ENCODE measurements around the gene CPNE8.

The CPNE8 gene

DNA sequence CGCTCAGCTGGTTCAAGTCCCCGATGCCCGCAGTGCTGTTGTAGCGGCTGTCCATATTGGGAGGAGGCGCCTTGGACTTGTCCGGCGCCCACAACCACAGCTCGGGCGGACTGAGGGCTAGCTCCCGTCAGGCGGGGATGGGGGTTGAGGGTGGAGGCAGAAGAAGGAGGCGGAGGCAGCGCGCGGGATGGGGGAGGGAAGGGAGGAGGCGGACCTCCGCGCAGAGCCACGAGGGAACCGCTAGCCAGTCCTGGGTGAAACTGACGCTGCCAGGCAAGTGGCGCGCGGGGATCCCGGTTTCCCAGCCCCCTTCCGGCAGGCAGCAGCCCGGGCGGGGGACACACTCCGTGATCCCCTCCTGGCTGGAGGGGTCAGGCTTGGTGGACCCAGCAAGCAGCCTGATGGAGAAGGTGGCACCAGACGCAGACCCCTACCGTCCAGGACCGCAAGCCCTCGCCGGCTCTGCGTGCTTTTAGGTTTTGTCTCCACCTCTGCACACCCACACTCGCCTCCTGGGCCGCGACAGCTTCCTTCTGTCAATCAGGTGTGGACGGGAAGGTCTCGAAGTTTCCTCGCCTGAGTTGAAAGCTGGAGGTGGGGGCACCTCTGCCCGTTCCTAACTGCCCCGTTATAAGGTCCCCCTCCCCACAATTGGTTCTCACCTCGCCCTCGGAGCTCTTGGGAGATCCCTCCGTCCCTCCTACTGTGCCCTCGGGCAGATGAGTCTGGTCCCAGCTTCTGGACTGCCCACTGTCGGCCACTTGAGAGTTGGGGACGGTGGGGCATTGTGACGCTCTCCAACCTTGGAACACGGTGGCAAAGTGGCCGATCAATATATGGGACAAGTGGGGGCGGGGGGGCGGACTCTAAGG is at the start of gene CPNE8:
TSS of gene CPNE8 (minus strand) at position 112 of the 872 bp plus-strand sequence. CDS start at position 55, 57 bp downstream.
- DNase-seq = peak; percentile 20 to 46

DNA sequence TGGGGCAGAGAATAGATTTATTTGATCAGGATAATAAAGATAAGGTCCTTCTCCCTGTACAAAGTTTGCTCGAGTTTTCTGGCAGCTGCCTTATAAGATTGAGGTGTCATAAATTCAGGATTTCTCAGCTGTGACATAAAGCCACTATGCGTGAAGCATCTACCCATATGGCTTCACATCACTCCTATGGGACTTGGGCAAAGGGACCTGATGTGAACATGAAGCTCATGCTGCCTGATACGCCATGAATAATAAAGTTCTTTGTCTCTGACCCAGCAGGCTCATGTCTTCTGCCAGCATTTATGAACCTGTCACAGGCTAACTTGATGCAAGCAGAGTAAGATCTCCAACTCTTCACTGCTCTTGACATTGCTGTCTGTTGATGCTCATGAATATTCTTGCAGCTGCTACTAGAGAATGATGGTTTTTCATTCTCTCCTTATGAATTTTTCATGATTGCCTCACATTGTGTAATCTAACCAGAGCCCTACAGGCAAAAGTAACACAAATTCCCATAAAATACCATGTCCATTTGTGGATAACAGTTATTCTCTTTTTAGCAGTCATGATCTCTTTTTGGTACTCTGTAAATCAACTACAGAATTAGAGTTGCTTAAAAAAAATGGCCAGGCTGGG is 49.0 kb upstream of the CPNE8 start:
- no peak for DNase-seq

DNA sequence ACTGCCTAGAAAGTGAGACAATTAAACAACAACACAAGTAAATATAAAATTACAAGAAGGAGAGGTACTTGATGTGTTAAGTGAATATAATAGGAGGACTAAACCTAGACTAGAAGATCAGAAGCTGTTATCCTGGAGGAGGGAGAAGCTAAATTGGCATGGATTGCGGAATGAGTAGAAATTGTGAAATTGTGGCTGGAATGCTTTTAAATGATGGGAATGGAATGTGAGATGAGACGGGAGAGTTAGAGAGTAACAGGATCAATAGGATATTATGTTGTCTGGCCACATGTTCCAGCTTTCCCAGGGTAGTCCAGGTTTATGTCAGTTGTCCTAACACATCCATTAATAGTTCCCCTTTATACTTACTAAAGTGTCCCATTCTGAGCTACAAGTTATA is 44.0 kb upstream of the CPNE8 start:
- DNase-seq = no peak

DNA sequence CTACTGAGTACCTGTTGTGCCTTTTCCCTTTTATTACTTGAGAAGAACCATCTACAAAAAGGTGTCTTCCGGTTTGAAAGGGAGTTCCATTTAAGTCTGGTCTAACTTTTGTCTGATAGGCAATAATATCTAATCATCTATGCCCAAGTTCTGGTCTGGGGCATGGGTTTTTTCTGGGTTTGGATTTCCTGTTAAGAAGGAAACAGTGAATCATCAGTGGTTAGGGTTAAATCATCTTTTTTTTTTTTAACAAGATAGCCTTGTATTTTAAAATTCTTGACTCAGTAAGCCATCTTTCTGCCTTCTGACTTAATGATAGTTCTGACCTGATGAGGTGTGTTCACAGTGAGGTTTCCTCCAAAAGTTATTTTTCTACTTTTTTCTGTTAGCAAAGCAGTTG is 29.3 kb upstream of the CPNE8 start:
- DNase-seq = no peak

DNA sequence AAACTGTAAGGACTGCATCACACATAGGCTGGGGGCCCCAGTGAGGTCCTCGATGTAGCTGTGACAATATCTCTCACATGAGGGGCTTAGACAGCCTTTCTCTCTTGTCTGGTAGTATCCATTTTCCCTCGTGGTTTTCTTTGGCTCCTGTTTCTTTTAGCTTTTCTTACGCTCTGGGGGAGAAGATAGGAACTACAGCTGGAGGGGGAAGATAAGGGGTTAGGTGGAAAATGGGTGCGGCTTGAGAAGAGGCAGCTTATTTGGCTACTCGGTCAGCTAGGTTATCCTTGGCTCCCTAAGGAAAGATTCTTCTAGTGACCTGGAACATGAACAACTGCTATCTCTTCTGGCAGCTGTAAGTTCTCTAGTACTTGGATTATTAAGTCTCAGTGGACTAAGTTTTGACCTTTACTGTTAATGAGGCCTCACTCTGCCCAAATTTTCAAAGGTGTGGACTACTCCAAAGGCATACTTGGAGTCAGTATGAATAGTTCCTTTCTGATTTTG is 28.7 kb upstream of the CPNE8 start:
- no peak for DNase-seq

DNA sequence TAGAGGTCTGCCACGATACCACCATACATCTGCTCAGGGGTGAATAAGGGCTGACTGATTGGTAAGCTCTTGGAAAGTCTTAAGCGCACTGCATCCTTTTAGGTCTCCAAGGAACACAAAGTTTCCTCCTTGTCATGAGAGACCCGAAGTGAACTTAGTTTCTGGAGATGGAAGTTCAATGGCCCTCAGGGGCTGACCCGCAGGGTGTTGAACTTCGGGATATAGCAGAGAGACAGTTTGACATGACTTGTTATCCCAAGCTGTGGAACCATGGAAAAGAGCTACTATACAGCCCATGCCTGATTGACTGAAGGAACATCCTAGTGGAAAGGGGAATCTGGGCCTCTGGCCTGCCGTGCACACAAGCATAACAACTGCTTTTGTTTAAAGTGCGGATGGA is 26.9 kb upstream of the CPNE8 start:
- DNase-seq = no peak

DNA sequence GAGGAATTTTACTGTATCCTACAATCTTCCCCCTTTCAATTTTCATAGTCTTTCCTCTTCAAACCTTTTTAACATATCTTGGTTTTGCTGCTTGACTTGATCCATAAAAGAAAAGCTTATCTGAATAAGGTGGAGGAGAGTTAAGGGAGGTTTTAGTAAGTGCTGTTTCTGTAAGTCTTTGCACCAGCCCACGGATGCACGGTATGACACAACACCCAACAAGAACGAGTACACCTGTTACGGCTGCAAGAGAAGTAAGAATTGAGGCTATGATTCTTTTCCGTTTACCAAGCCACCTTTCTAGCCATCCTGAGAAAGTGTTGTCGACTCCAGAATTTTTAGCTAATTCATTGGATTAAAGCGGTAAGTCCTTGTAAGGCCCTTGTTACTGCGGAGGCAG is 26.1 kb upstream of the CPNE8 start:
- no peak for DNase-seq

DNA sequence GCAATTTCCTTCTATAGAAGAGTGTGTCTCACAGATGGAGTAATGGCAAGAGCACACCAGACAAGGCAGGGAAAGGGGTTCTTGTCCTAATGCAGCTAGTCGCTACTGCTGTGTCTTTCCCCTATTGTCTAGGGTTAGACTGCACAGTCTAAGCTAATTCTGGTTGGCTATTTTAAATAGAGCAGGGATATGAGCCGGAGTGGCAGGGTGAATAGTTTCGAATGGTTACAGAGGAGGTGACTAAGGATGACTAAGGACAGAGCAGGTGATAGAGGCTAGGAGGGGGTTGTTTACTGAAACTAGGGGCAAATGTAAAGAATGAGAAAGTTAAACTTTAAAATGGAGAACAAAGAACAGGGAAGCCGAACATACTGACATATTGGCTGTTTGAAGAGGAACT is 25.6 kb upstream of the CPNE8 start:
- DNase-seq = no peak

DNA sequence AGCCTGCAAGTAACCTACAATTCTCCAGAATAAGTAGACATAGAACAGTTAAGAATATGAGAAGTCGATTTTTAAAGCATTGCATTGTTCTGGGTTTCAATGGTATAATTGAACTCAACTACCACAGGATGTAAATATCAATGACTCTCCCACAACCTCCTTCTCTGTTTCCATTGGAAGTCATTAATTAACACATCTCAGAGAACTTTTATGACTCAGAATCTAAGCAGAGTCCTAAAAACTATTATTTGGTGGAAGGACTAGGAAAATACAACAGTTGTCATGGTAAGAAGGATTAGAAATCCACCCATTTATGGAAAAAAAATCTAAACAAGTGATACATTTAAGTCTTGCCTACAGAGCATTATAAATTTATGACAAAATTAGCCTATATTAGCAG is 21.1 kb upstream of the CPNE8 start:
- no peak for DNase-seq

DNA sequence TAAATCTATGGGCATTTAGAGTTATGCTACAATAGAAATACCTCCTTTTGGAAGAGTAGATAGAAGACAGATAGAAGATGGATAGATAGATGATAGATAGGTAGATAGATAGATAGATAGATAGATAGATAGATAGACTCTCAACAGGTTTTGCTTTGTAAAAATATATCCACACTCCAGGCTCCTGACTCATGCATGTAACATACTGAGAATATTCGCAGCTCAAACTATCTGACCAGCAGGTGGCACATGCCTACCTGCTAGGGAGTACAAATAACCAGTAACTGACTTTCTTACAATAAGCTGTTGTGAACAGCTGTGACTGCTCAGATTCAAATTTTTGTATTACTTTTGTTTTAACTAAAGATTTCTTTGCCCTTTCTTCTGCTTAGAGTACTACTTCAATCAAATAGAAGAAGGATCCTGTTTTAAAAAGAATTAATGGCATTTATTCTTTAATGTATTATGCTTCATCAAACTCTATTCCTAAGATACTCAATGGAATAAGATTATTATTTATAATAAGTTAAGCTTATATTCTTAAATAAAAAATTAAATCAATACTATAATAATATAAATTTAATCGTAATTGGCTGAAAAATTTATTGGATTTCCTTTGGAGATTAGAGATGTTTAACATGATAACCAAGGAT is 15.8 kb upstream of the CPNE8 start:
- DNase-seq = peak; percentile 4 to 9

DNA sequence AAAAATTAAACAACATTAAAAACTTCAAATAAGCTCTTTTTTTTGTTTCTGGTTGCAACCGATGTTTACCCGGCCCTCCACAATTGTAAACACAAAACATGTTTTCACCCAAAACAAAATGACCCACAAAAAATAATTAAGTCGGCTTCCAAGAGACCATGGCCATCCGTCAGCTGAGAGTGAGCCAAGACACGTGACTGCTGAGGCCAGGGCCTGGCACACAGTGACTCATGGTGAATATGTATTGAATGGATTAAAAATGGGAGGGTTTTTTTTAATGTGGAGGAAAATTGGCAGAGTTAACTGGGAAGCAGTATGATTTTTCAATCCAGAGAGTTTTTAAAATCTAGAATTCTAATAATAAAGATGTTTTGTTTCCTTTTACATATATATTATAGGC is 13.8 kb upstream of the CPNE8 start:
- no peak for DNase-seq

DNA sequence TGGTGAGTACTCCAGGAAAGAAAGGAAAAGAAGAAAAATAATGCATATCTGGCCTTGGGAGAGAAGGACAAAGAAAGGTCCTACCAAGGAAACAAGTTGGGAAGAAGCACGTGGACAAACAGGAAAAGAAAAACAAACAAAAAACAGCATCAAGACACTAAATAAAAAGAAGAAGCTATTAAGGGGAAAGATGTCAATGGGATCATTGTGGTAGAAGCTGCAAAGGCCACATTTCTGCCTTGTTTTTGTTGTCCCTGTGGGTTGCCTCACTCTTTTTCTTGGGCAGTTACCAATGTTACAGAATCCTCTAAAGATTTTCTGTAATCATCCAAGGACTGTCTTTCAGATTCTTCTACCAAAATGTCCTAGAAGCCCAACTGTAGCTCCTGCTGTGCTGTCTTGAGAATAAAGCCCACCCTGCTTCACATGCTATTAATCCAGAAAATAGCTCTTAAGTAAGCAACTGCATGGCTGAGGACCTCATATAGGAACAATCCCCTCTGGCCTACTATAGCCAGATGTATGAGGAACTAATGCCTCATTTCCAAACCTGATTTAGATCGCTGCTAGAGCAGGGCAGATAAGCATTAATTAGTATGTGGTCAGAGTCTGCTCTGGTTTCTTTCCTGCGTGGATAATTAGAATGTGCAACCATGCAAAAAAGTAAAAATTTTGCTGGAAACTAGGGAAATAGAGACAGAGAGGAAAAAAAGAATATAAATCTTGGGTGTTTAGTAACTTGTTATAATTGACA is 10.2 kb upstream of the CPNE8 start:
- no peak for DNase-seq

DNA sequence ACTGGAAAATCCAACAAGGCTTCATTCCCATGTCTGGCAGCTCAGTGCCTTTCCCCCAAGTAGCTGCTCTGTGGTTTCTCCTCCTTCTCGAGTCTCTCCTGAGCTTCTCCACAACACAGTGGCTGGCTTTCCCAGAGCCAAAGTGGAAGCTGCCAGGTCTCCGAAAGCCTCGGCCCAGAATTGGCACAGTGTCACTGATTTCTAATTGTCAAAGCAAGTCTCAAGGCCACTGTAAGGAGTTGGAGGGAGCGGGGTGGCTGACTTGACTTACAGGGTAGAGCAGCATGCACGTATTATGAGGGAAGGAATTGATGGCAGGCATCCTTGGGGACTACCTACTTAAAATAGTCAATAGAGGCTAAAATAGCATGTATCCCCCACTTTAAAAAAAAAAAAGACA is 6.7 kb upstream of the CPNE8 start:
- no peak for DNase-seq

DNA sequence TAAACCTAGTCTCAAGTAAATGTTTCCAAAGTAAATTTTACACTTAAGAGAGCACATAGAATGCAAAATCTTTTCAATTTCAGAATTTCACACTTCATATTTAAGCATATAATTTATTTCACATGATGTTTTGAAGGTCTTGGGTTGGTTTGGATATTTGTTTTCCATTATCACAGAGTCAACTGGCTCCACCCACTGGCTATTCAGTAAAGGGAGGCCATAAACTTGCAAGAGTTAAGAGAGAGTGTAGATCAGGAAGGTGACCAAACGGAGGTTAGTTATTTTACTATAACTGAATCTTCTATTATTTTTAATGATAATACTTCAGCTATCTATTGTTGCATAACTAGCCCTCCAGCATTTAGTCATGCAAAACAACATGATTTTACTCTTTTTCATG is 6.2 kb upstream of the CPNE8 start:
- no peak for DNase-seq

DNA sequence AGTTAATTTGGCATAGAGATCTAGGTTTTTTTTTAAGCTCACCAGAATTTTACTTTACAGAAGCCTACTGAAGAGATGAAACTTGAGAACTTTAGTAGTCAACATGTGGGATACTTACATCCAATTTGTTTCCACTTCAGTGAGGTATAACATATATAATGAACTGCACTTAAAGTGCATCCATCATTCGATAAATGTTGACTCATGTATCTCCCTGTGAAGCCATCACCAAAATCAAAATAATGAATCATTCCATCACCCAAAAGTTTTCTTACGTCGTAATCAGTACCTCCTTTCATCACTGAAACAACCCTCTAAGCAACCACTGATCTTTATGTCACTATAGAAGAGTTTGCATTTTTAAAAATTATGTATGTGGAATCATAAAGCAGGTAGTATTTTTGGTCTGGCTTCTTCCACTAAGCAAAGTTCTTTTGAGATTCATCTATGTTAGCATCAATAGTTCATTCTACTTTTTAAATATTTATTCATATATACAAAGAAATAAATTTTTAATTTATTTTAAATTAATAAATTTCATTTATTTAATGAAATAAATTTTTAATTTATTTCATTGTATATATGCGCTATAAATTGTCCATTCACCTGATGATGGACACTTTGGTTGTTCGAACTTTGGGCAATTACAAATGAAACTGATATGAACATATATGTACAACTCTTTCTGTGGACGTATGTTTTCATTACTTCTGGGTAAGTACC is 2.0 kb upstream of the CPNE8 start:
- no peak for DNase-seq

DNA sequence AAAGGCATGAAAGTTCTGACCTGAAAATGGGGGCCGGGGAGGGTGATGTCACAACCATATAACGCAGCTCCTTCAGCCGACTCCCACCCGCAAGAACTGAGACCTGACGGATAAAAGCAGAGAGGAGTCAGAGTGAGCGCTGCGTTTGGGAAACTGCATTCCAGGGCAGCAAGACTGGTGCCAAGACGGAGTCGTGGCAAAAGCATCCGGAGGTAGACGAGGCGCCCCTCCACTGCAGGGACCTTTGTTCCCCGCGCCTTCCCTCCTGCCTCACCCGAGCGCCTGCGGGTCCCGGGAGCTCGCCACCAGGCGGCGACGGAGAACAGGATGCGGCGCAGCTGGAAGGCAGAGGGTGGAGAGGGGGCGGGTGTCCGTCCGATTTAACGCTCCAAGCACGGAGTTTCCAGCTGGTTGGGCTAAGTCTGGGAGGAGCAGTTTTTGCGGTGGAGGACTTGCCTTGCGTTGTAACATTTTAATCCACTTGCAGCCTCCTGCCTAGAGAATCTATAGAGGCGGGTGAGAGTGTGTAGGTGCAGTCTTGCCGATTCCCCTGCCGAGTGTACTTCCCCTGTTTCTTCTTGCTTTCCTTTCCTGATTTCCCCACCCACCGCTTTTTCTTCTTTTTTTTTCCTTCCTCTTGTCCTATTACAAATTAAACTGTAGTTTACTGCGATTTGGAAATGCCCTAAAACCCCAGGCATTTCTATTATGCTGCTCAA is 1.2 kb upstream of the CPNE8 start:
- DNase-seq = peak; percentile 48 to 53

DNA sequence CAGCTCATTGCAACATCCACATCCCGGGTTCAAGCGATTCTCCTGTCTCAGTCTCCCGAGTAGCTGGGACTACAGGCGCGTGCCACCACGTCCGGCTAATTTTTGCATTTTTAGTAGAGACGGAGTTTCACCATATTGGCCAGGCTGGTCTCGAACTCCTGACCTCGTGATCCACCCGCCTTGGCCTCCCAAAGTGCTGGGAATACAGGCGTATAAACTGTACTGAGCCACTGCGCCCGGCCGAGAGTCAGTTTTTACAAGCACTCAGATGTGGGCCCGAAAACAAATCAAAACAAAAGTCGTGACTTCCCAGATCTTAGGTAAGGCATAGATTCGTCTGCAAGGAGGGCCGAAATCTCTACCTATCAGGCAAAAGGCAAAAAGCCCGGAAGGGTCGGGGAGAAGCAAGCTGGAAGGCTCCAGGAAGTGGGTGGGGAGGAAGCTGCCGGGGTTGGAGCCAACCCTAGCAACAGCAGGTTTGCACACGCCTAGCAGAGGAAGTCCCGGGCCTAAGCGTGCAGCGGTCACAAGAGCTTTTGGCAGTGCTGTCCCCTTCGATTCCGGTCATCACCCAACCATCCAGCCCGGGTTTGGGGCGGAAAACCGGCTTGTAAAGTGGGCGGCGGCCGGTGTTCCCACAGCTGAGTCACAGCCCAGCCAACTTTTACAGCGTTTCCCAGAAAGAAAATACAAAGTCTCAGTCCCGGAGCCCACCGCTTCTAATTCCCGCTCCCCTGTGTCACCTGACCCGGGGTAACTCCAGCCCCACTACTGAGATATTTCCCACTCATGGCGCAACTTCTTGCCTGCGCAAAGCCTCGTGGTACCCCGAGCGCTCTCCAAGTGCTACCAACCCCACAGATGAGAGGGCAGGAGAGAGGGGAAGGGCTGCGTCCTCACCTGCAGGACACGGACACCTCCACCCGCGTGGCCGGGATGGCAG is 583 bp downstream of the CPNE8 start:
- peak; percentile 8 to 19 for DNase-seq

DNA sequence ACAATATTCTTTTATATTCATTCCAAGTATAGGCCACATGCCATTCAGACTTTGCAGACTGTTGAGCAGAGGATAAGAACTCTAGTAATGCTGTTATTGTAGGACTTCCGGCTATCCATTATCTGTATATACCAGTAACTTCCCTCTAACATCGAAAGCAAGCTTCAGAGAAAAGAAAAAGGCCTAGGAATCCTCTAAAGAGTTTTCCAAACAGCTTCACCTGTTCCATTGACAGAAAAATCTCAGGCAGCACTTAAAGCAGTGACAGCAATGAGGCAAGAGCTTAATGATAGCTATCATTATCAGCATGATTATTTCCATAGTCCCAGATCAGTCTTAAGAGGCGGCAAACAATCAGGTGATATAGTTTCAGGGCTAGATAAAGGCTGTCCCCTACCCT is 1.8 kb downstream of the CPNE8 start:
- no peak for DNase-seq

DNA sequence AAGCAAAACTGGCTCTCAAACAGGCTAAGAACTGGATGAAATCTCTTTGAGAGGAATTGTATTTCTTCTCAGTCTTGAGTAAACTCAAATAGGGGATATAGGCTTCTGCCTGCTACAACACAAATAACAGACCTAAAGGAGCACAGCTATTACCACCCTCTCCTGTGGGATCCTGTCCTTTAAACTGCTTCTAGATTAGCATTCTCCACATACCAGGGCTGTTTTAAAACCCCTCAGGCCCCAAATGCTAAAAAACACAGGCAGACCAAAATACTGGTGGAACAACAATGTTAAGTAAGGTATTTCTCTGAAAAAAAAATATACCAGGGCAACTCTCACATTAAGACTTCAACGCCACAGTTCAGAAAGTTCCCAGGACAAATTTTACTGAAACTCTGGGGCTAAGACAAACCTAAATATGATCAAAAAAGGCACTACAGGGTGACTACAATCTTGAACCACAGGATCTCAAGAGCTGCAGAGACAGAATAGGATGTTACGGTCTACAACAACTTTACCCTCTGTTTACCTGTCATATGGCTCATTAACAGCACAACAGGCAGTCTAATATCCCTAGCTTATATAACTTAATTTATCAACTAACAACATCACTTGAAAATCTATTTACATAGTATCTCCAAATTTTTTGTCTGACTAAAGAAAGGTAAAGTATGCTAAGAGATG is 7.2 kb downstream of the CPNE8 start:
- DNase-seq = no peak

DNA sequence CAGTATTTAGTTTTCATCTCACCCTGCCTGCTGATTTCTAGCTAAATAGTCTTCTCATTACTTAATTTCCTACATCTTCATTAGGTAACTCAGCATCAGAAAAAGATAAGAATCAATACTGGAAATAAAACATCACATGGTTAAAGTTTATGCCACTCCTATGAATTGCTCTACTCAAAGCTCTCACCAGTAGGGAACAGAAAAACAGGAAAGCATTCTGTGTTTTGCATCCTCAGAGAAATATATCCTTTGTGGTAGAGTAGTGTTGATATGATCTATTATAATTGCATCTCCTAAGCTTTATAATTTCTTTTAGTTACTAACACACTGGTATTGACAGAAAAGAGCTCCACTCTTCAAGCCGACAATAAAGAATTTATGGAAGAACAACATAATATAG is 9.9 kb downstream of the CPNE8 start:
- DNase-seq = no peak
